ELR (cell line): ENCODE results near the gene RRP9.
A peak's percentile ranks its signal among the peaks of the same experiment; 100 is the strongest.
"Not testable (repeated sequence)": the region's sequence is repeated elsewhere in the genome, so short reads cannot be mapped to it uniquely, and the experiment has no call there.

Source experiments
- DNase-seq: peaks from one replicate; pipeline ENCODE4 v3.0.0-alpha.2; 2015; ENCODE audit warnings: low read depth

The RRP9 gene

DNA sequence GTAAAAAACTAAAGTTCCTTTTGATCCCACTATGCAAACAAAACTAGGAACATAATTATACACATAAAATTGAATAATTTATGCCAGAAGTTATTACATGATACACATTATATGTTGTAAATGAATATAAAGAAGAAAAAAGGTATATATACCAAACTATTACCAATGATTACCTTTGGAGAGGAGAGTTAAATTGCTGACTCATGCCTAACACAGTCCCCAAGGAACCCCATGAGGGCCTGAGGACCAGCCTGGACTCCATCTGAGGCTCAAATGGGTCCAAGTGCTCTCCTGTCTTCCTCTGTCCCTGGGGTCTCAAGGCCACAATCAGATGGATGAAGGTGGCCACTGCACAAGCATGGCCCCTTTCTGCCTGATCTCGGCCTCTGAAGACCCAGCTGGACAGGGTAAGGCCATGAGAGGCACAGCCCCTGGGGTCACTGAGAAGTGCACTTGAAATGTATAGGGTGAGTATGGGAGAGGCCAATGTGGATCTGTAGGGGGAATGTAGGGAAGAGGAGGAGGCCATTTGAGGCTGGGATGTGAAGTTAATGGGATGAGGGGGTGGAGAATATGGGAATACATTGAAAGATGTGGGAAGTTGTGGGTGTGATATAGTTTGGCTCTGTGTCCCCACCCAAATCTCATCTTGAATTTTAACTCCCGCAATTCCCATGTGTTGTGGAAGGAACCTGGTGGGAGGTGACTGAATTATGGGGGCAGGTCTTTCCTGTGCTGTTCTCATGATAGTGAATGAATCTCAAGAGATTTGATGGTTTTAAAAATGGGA is 37.5 kb downstream of the RRP9 start:
- DNase-seq = no peak

DNA sequence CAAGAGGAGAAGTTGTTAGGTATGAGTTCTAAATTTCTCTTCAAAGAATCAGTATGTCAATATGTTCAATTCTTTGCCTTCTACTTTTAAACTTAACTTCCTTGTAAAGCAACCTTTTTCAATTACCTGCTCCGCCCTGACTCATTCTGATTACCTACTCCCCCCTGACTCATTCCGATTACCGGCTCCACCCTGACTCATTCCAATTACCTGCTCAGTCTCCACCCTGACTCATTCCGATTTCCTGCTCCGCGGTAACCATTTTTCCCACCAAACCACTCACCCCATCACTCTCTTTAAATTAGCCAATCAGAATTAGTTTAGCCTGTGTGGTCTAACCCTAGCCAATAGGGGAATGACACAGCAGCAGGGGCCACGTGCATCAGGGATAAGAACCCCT is 39.3 kb downstream of the RRP9 start:
- DNase-seq = peak; percentile 53

DNA sequence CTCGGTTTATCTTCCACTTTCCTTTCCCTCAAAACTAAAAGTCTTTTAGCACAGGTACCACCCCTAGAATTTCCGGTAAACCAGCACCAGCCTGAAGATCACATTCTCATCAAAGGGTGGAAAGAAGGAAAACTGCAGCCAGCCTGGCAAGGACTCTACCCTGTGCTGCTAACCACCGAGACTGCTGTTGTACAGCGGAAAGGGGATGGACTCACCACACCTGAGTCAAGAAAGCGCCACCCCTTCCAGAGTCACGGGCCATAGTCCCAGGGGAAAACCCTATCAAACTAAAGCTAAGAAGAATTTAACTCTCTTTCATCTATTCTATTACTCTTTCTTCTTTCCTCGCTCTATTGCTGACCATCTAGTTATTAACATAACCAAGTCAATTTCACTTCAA is 41.7 kb downstream of the RRP9 start:
- DNase-seq = not testable (repeated sequence)

DNA sequence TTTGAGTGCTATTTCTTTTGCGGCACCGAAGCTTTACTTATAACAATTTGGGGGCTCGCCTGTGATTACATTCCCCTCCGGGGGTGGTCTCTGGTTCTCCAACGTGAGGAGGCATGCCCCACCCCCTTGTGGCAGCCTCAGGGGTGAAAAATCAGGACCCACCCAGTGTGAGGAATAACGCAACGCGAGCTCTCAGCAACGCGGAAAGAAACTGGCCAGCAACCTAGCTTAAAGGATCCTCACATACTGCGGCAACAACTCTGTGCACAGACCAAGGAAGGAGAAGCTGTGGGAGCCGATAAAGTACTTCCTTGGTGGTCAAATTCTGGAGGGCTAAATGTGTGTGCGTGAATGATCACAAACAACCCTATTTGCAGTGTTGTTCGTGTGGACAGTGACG is 44.3 kb downstream of the RRP9 start:
- no peak for DNase-seq

DNA sequence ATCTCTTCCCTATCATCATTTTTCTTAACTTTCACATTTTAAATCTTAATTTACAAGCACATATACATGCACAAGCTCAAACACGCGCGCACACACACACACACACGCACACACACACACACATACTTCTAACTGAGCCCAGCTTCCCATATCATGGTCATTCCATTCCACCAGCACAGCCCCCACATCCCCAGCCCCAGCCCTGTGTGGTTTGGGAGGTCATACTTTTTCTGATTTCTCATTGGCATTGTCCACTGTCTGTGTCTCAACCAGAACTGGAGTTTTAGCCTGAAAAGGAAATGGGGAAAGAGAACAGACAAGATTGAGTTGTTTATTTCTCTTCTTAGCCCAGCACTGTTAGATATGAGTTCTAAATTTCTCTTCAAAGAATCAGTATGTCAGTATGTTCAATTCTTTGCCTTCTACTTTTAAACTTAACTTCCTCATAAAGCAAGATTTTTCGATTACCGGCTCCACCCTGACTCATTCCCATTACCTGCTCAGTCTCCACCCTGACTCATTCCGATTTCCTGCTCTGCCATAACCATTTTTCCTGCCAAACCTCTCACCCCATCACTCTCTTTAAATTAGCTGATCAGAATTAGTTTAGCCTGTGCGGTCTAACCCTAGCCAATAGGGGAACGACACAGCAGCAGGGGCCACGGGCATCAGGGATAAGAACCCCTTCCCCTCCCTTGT is 44.9 kb downstream of the RRP9 start:
- peak; percentile 5 for DNase-seq

DNA sequence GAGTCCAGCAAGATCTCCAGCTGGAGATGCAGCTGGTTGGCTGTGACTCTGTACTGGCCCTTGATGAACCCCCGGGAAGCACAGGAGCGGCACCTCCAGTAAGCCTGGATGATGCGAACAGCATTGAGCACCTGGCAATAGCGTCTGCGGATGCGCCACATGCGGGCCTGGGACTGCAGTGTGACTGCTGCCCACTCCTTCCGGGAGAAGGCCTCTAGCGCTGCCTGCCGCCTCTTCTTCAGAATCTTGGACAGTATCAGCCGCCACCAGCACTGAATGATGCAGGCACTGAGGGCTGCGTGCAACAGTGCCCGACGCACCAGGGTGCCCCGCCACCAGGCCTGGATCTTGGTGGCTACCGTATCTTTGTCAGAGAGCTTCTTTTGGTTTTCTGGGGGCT is 46.8 kb downstream of the RRP9 start:
- no peak for DNase-seq

DNA sequence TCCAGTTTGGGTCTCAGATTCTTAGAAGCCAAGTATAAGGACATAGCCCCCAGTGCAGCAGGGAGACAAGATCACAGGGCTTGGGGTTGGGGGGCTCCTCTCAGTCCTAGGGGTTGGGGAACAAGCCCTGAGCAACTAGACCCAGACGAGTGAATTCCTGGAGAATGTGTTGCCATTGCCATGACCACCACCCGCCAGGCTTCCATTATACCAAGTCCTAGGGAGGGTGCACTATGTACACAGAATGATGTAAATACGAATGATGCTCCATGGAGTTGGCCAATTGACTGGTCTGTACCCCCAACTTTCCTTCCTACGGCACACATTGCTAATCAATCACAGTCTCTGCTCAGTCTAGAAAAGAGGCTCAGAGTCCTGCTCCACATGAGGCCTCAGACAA is 47.3 kb downstream of the RRP9 start:
- DNase-seq = no peak

DNA sequence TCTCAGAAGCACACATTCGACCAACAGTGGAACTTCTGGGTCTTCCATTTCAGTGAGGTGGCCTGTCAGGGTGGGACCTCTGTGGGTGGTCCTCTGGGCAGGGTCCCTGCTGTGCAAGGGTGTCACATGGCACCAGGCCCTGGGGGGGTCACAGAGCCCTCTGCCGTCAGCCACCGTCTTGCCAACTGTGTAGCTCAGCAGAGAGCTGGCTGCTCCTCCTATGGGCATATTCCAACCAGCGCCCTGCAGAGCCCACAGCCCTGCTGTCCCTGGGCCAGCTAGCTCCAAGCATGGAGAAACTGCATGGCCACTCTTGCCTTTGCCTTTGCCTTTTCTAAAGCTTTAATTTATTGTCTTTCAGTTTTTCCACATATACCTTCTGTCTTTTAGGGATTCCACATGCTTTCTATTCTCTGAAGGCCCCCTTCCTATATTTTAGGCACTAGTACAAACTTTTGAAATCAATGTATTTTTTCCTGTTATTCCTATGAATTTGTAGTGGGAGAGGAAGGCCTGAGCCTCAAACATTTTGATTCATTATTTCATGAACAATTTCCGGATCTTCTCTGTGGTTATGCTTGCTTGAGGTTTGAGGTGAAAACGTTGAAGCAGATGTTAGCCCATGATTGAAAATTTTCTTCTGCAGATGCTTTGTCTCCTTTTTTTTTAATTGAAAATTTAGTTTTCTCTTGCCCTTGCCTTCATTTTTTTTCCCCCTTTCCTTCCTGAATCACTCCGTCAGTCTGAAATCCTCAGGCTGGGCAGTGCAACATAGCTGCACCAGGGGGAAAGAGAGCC is 50.3 kb downstream of the RRP9 start:
- DNase-seq = no peak

DNA sequence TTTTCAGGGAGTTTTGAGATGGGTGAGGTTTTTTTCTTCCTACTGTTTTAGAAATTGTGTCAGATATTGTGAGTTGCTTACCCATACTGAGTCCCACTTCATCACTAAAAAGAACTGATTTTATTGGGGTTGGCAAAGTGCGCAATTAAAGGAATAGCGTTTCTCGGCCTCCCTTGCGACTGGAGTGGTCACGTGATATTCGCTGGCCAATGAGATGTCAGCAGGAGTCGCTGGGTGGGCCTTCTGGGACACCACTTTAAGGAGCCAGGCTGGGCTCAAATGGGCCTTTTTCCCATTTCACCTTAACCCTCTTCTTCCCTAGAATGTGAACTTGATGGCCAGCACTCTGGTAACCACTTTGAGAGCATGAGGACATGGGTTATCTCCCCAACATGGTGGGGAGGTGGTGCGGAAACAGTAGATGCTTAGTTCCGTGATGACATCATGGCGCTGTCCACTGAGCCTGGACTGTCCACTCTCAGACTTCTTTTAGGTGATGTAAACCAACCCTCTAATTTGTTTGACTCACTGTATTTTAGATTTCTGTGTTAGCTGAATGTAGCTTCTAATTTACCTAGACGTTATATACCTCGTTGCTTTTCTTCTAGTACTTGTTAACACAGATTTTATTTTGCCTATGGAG is 53.1 kb downstream of the RRP9 start:
- DNase-seq = no peak

DNA sequence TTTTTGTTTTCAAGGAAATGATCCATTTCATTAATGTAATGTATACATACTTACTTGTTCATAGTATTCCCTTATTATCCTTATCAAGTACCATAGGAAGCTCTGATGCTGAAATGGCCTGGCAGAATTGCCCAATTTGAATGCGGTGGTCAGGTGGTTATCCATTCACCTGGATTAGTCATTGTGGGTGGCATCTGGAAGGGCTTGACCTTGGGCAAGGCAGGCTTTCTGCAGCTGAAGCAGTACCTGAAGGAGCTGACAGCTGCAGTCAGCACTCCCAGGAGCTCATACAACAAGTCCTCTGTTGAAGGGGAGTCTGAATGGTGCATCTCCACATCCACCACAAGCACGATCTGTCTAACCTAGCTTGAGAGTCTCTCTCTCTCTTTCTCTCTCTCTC is 54.1 kb downstream of the RRP9 start:
- DNase-seq = no peak

DNA sequence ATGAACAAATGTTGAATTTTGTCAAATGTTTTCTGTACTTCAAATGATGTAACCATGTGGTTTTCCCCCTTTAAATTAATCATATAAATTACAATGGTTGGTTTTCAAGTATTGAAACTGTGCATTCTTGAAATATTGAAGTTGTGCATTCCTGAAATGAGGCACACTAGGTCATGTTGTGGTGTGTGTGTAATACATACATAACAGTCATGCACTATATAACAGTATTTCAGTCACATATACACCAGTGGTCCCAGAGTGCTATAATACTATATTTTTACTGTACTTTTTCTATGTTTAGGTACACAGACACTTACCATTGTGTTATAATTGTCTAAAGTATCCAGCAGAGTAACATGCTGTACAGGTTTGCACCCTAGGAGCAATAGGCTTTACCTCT is 55.3 kb downstream of the RRP9 start:
- DNase-seq = no peak
